ENCODE results near the gene CHCHD4.

- TF ChIP-seq IRF1 (CRISPR knock-in tag; IDR thresholded peaks at IDR 0.05) (no peak), ZNF121 (CRISPR knock-in tag; IDR thresholded peaks at IDR 0.05) (no peak), FOXK1 (CRISPR knock-in tag; IDR thresholded peaks at IDR 0.05) (no peak), ATF2 (CRISPR knock-in tag; IDR thresholded peaks at IDR 0.05; ENCODE audit: borderline replicate concordance, low read depth) (no peak), NFYB (CRISPR knock-in tag; conservative IDR thresholded peaks at IDR 0.05; ENCODE audit: low read depth) (no peak), SP1 (CRISPR knock-in tag; conservative IDR thresholded peaks at IDR 0.05) (no peak), TEAD4 (CRISPR knock-in tag; IDR thresholded peaks at IDR 0.05) (no peak), MAX (CRISPR knock-in tag; IDR thresholded peaks at IDR 0.05) (no peak), CBFB (CRISPR knock-in tag; IDR thresholded peaks at IDR 0.05; ENCODE audit: low read depth) (no peak)
- TF ChIP-seq, protein P1, sequence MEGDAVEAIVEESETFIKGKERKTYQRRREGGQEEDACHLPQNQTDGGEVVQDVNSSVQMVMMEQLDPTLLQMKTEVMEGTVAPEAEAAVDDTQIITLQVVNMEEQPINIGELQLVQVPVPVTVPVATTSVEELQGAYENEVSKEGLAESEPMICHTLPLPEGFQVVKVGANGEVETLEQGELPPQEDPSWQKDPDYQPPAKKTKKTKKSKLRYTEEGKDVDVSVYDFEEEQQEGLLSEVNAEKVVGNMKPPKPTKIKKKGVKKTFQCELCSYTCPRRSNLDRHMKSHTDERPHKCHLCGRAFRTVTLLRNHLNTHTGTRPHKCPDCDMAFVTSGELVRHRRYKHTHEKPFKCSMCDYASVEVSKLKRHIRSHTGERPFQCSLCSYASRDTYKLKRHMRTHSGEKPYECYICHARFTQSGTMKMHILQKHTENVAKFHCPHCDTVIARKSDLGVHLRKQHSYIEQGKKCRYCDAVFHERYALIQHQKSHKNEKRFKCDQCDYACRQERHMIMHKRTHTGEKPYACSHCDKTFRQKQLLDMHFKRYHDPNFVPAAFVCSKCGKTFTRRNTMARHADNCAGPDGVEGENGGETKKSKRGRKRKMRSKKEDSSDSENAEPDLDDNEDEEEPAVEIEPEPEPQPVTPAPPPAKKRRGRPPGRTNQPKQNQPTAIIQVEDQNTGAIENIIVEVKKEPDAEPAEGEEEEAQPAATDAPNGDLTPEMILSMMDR (IDR thresholded peaks at IDR 0.05), result no peak
- TF ChIP-seq, protein P2, sequence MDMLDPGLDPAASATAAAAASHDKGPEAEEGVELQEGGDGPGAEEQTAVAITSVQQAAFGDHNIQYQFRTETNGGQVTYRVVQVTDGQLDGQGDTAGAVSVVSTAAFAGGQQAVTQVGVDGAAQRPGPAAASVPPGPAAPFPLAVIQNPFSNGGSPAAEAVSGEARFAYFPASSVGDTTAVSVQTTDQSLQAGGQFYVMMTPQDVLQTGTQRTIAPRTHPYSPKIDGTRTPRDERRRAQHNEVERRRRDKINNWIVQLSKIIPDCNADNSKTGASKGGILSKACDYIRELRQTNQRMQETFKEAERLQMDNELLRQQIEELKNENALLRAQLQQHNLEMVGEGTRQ (CRISPR knock-in tag; IDR thresholded peaks at IDR 0.05), result no peak
- TF ChIP-seq, protein P3, sequence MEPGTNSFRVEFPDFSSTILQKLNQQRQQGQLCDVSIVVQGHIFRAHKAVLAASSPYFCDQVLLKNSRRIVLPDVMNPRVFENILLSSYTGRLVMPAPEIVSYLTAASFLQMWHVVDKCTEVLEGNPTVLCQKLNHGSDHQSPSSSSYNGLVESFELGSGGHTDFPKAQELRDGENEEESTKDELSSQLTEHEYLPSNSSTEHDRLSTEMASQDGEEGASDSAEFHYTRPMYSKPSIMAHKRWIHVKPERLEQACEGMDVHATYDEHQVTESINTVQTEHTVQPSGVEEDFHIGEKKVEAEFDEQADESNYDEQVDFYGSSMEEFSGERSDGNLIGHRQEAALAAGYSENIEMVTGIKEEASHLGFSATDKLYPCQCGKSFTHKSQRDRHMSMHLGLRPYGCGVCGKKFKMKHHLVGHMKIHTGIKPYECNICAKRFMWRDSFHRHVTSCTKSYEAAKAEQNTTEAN (CRISPR knock-in tag; IDR thresholded peaks at IDR 0.05), result no peak
- TF ChIP-seq, protein P4, sequence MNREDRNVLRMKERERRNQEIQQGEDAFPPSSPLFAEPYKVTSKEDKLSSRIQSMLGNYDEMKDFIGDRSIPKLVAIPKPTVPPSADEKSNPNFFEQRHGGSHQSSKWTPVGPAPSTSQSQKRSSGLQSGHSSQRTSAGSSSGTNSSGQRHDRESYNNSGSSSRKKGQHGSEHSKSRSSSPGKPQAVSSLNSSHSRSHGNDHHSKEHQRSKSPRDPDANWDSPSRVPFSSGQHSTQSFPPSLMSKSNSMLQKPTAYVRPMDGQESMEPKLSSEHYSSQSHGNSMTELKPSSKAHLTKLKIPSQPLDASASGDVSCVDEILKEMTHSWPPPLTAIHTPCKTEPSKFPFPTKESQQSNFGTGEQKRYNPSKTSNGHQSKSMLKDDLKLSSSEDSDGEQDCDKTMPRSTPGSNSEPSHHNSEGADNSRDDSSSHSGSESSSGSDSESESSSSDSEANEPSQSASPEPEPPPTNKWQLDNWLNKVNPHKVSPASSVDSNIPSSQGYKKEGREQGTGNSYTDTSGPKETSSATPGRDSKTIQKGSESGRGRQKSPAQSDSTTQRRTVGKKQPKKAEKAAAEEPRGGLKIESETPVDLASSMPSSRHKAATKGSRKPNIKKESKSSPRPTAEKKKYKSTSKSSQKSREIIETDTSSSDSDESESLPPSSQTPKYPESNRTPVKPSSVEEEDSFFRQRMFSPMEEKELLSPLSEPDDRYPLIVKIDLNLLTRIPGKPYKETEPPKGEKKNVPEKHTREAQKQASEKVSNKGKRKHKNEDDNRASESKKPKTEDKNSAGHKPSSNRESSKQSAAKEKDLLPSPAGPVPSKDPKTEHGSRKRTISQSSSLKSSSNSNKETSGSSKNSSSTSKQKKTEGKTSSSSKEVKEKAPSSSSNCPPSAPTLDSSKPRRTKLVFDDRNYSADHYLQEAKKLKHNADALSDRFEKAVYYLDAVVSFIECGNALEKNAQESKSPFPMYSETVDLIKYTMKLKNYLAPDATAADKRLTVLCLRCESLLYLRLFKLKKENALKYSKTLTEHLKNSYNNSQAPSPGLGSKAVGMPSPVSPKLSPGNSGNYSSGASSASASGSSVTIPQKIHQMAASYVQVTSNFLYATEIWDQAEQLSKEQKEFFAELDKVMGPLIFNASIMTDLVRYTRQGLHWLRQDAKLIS (CRISPR knock-in tag; IDR thresholded peaks at IDR 0.05; ENCODE audit: borderline replicate concordance), result no peak
These were observed 13.6 kb upstream of the CHCHD4 start for GRCh38 chr3:14138109-14138877.
